ENCODE data around the gene EGF. TPM values are rescaled to one million over a fixed set of nuclear protein-coding genes. Genes with fewer than 3 reads are reported as not detected.

The EGF gene
- total RNA-seq, 1 experiment from 2014 or later: 1.5 TPM

- Mint-ChIP-seq H3K36me3 (ENCODE audit: insufficient read depth in 1 of 3, low read depth in 3 of 3) (no peaks in the 10 kb centered on the region), H3K27me3 (ENCODE audit: low read depth) (no peaks in the 10 kb centered on the region), H3K27ac (no peak overlapping the region), H3K4me1 (peaks cover 2% of the 10 kb centered on the region in 2 experiments; a peak in 3 of 4 replicates), H3K4me3 (no peak overlapping the region), H3K9me3 (no peaks in the 10 kb centered on the region)
- H3T11ph ChIP-seq (ENCODE audit: low read length): no peak overlapping the region
- H3K27ac ChIP-seq (ENCODE audit: insufficient read length, low read depth, low read length): no peak overlapping the region
- no peaks in the 10 kb centered on the region for H3K79me2 ChIP-seq (ENCODE audit: insufficient read depth, low read length)
- H4K91ac ChIP-seq (ENCODE audit: insufficient read length, low read depth, low read length): no peak overlapping the region
- H2BK5ac ChIP-seq (ENCODE audit: insufficient read length, low read length): no peak overlapping the region
- no peaks in the 10 kb centered on the region for H3K9me3 ChIP-seq (ENCODE audit: control insufficient read depth, low read depth, low read length)
- no peak overlapping the region for H3K4ac ChIP-seq (ENCODE audit: low read depth, low read length)
- WGBS (ENCODE audit: extremely low coverage, insufficient read length, low lambda C conversion rate): no CpG with 5 or more reads among the region's 1 CpG
- H3K4me2 ChIP-seq (ENCODE audit: insufficient read depth, insufficient read length, low read length): no peak overlapping the region
- no peak overlapping the region for H2AK5ac ChIP-seq (ENCODE audit: insufficient read length, low read length)
- H2BK120ac ChIP-seq (ENCODE audit: low read depth, low read length, poor library complexity, severe bottlenecking): no peak overlapping the region
- H3K56ac ChIP-seq (ENCODE audit: insufficient read length, low read depth, low read length): no peak overlapping the region
- H3K18ac ChIP-seq (ENCODE audit: insufficient read length, low read depth, low read length): no peak overlapping the region
- H3K23me2 ChIP-seq (ENCODE audit: insufficient read length, low read depth, low read length, poor library complexity, severe bottlenecking): no peaks in the 10 kb centered on the region
- TF ChIP-seq CTCF (conservative IDR thresholded peaks at IDR 0.05): no peak
- no peak overlapping the region for H2AFZ ChIP-seq (ENCODE audit: low read length)
- no peak overlapping the region for H4K5ac ChIP-seq (ENCODE audit: insufficient read length, low read depth, low read length)
- H2BK12ac ChIP-seq (ENCODE audit: insufficient read length, low read depth, low read length): no peak overlapping the region
- H4K8ac ChIP-seq (replicated peaks; ENCODE audit: insufficient read length, low read depth, low read length): peak overlapping the region; percentile 67
- no peak overlapping the region for H2BK20ac ChIP-seq (ENCODE audit: low read depth, low read length, poor library complexity, severe bottlenecking)
- H3K4me1 ChIP-seq (ENCODE audit: insufficient read depth, low read length): no peaks in the 10 kb centered on the region; the same call in 1 of the 2 replicates
- H3K27me3 ChIP-seq (ENCODE audit: insufficient read depth, low read length): no peaks in the 10 kb centered on the region
- no peak overlapping the region for H3K23ac ChIP-seq (ENCODE audit: insufficient read length, low read depth, low read length)
- DNase-seq: no peak
- no peak overlapping the region for H3K14ac ChIP-seq (ENCODE audit: insufficient read depth, low read length)
- H3K79me1 ChIP-seq (ENCODE audit: insufficient read depth, low read depth, low read length, poor library complexity, severe bottlenecking): no peaks in the 10 kb centered on the region
- H3K9ac ChIP-seq (ENCODE audit: extremely low read depth, insufficient read length, low read length): no peak overlapping the region
- no peak overlapping the region for H2BK15ac ChIP-seq (ENCODE audit: low read depth, low read length)
- no peaks in the 10 kb centered on the region for H4K20me1 ChIP-seq (ENCODE audit: control insufficient read depth, insufficient read depth, insufficient read length)
These were observed 91.9 kb downstream of the EGF start for GRCh38 chr4:110004556-110004955.
